ENCODE data around the gene OR10A6. TPM values are rescaled to one million over a fixed set of nuclear protein-coding genes. Genes with fewer than 3 reads are reported as not detected.

The OR10A6 gene
- total and polyA plus RNA-seq, 8 donors = under 0.01 to 9.6 TPM; not detected in 6

DNA sequence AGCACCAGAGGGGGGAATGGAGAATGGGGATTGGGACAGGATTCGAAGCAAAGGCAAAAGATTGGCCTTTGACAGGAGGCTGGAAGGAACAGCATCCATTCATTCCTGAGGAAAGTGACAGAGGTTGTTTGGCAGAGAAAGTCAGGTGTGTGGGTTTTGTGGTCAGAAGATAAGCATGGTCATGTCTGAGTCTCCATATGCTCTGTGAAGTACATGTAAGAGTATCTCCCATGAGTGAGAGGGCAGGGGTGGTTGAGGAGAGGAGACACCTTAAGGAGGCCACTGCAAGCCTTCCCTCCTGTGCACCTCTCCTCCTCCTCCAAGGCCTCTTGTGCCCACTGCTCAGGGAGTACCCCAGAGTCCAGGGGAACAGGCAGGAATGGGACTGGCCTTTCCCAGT, 36.0 kb upstream of the OR10A6 start:
- whole genome bisulfite sequencing, 5 donors = 67 to 95% (median 88%) methylated on average over 1 of the region's 1 CpG
- Histone ChIP-seq H3K4me1 (no peaks in the 10 kb centered on the region), H3K27me3 (peaks cover 0 to 4% (median 0%) of the 10 kb centered on the region in 3 donors), H3K36me3 (no peaks in the 10 kb centered on the region), H3K4me3 (no peak overlapping the region), H3K27ac (no peak overlapping the region), H3K9me3 (no peaks in the 10 kb centered on the region)
- intact Hi-C loops (cut with DNase I; ENCODE audit: low total_unique reads) = no loop called here
- TF ChIP-seq POLR2AphosphoS5 (IDR thresholded peaks at IDR 0.05) (no peak), POLR2A (IDR thresholded peaks at IDR 0.05) (no peak), EP300 (IDR thresholded peaks at IDR 0.05) (no peak)
- TF ChIP-seq, protein P1, sequence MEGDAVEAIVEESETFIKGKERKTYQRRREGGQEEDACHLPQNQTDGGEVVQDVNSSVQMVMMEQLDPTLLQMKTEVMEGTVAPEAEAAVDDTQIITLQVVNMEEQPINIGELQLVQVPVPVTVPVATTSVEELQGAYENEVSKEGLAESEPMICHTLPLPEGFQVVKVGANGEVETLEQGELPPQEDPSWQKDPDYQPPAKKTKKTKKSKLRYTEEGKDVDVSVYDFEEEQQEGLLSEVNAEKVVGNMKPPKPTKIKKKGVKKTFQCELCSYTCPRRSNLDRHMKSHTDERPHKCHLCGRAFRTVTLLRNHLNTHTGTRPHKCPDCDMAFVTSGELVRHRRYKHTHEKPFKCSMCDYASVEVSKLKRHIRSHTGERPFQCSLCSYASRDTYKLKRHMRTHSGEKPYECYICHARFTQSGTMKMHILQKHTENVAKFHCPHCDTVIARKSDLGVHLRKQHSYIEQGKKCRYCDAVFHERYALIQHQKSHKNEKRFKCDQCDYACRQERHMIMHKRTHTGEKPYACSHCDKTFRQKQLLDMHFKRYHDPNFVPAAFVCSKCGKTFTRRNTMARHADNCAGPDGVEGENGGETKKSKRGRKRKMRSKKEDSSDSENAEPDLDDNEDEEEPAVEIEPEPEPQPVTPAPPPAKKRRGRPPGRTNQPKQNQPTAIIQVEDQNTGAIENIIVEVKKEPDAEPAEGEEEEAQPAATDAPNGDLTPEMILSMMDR (IDR thresholded peaks at IDR 0.05) = no peak
- no peak for DNase-seq

DNA sequence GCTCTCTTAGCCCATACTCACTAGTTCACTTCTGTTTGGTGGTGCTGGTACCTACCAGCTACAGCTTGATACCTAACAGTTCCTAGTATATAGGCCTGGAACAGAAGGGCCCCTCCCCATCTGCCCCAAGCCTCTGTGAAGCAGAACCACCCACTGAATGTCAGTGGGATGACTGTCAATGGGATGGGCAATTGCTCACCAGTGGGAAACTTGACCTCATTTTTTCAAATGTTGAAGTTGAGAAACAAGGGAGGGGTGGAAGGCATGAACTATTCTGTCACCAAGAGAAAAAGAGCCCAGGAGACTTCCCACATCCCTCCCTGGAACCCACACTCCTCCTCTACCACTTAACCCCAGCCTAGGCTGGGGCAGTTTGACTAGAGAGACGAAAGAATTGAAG, 34.3 kb upstream of the OR10A6 start, which contains the start of gene NLRP10:
Gene NLRP10 (minus strand): TSS at position 62 of the 400 bp plus-strand sequence. CDS start 1,952 bp downstream, outside the sequence.
- intact Hi-C loops (cut with DNase I; ENCODE audit: low total_unique reads) = no loop called here
- H3K4me1 ChIP-seq = no peaks in the 10 kb centered on the region
- H3K9me3 ChIP-seq = no peaks in the 10 kb centered on the region
- WGBS, 5 donors = 83 to 96% (median 88%) methylated on average over 1 of the region's 1 CpG
- DNase-seq = no peak
- no peak within 1 kb of the TSS for H3K27ac ChIP-seq
- peaks cover 0 to 6% (median 0%) of the 10 kb centered on the region in 3 donors for H3K27me3 ChIP-seq
- TF ChIP-seq POLR2AphosphoS5 (IDR thresholded peaks at IDR 0.05) (no peak), EP300 (IDR thresholded peaks at IDR 0.05) (no peak), POLR2A (IDR thresholded peaks at IDR 0.05) (no peak)
- TF ChIP-seq, protein P1 (IDR thresholded peaks at IDR 0.05) = no peak
- no peaks in the 10 kb centered on the region for H3K36me3 ChIP-seq
- H3K4me3 ChIP-seq = no peak within 1 kb of the TSS

DNA sequence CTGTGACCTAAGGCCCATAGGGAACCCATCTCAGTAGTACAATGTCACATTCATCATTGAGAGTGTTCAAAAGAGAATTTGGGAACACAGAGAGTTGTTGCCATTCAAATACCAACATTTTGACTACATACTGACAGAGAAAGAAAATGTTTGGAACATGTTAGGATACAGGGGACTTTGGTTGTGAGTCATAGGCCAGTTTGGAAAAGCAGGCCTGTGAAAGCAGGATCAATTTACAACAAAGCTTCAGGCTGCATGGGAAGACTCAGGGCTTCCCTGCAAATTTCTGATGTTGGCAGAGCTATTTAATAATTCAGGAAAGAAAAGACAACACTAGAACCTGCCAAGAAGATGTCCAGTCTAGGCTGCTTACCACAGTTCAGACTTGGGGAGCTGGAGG, 33.8 kb upstream of the OR10A6 start:
- DNase-seq = no peak

DNA sequence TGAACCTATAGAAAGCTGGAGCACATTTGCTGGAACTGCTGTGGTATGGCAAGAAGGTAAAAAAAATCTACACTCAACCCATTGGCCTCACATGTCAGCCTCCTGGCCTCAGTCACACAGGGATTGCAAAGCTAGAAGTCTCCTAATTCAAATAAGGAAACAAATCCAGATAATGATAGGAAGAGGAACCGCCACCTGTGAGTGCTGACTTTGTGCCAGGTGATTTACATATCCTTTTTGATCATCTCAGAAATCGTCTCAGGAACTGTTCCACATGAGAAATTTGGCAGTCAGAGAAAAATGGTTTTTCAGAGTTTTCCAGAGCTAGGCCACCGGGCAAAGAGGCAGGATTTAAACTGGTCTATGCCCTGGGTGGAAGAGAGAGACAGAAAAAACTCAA, 33.2 kb upstream of the OR10A6 start:
- WGBS, 5 donors = 44 to 59% (median 49%) methylated on average over 3 of the region's 3 CpGs
- intact Hi-C loops (cut with DNase I; ENCODE audit: low total_unique reads) = no loop called here

More for the DNA sequence above, 33.8 kb upstream of the OR10A6 start:
- TF ChIP-seq, protein P1 (IDR thresholded peaks at IDR 0.05) = no peak
- no peak for TF ChIP-seq POLR2AphosphoS5 (IDR thresholded peaks at IDR 0.05)
- TF ChIP-seq POLR2A (IDR thresholded peaks at IDR 0.05) = no peak
- no peak for TF ChIP-seq EP300 (IDR thresholded peaks at IDR 0.05)
- H3K9me3 ChIP-seq = no peaks in the 10 kb centered on the region
- no peak overlapping the region for H3K4me3 ChIP-seq
- peaks cover 0 to 6% (median 0%) of the 10 kb centered on the region in 3 donors for H3K27me3 ChIP-seq
- no peaks in the 10 kb centered on the region for H3K36me3 ChIP-seq
- H3K27ac ChIP-seq = no peak overlapping the region
- H3K4me1 ChIP-seq = no peaks in the 10 kb centered on the region
- intact Hi-C loops (cut with DNase I; ENCODE audit: low total_unique reads) = no loop called here

More for the DNA sequence above, 33.2 kb upstream of the OR10A6 start:
- TF ChIP-seq, protein P1 (IDR thresholded peaks at IDR 0.05) = no peak
- TF ChIP-seq EP300 (IDR thresholded peaks at IDR 0.05) (no peak), POLR2AphosphoS5 (IDR thresholded peaks at IDR 0.05) (no peak), POLR2A (IDR thresholded peaks at IDR 0.05) (no peak)
- H3K27me3 ChIP-seq = peaks cover 0 to 6% (median 0%) of the 10 kb centered on the region in 3 donors
- H3K36me3 ChIP-seq = no peaks in the 10 kb centered on the region
- no peak overlapping the region for H3K27ac ChIP-seq
- H3K9me3 ChIP-seq = no peaks in the 10 kb centered on the region
- DNase-seq = no peak
- H3K4me1 ChIP-seq = no peaks in the 10 kb centered on the region
- no peak overlapping the region for H3K4me3 ChIP-seq
